K562 (cell line): ENCODE results near the gene TOR1A. TPM values are rescaled to one million over a fixed set of nuclear protein-coding genes. Genes with fewer than 3 reads are reported as not detected.

Source experiments
- DMBX1 ChIP-seq: fragments of 250-450 bp; sonication (Bioruptor Pico); IDR thresholded peaks from 2 replicates; pipeline ENCODE4 v1.8.0; 2022; ENCODE audit warnings: inconsistent platforms, mild to moderate bottlenecking, moderate library complexity, borderline replicate concordance
- FOSL1 ChIP-seq: fragments of 200-800 bp; sonication (Bioruptor generic); conservative IDR thresholded peaks from 2 replicates; pipeline ENCODE4 v1.6.1; 2016; ENCODE audit warnings: missing genetic modification characterization, missing compliant biosample characterization
- FOXA3 ChIP-seq, 2 experiments: fragments of 450-650 bp in 1 of 2; sonication (generic) in 1 of 2; formaldehyde crosslinking; IDR thresholded peaks in 1 of 2; conservative IDR thresholded peaks in 1 of 2; 2 replicates each; pipeline versions ENCODE4 v1.4.0 to v1.8.0; 2020 to 2022; ENCODE audit warnings: mild to moderate bottlenecking in 2 of 2, missing genetic modification reagents in 1 of 2
- FOXP1 ChIP-seq: sonication (generic); formaldehyde crosslinking; IDR thresholded peaks from 2 replicates; pipeline ENCODE4 v1.8.0; 2022; ENCODE audit warnings: mild to moderate bottlenecking, missing genetic modification reagents
- HMBOX1 ChIP-seq: sonication (generic); IDR thresholded peaks from 2 replicates; pipeline ENCODE4 v1.6.1; 2016
- NCOA2 ChIP-seq, 2 experiments: fragments of 450-650 bp; IDR thresholded peaks; 2 replicates each; pipeline ENCODE4 v1.6.1; 2018; ENCODE audit warnings: mild to moderate bottlenecking in 2 of 2, moderate library complexity in 1 of 2; ENCODE audit not compliant: partially characterized antibody in 2 of 2
- NFIC ChIP-seq: fragments of 450-650 bp; IDR thresholded peaks from 2 replicates; pipeline ENCODE4 v1.6.1; 2017; ENCODE audit warnings: mild to moderate bottlenecking, inconsistent platforms
- SNRNP70 ChIP-seq: fragments of 200-400 bp; formaldehyde crosslinking; optimal IDR thresholded peaks from 2 replicates; pipeline ENCODE3; 2017; ENCODE audit warnings: low read depth, low read length
- THRB ChIP-seq: fragments of 450-650 bp; formaldehyde crosslinking; conservative IDR thresholded peaks from 2 replicates; pipeline ENCODE4 v1.4.0; 2022; ENCODE audit warnings: mild to moderate bottlenecking, missing genetic modification characterization
- ZFP1 ChIP-seq: fragments of 450-650 bp; formaldehyde crosslinking; IDR thresholded peaks from 2 replicates; pipeline ENCODE4 v1.4.0; 2020; ENCODE audit warnings: mild to moderate bottlenecking, mixed read lengths
- ZNF57 ChIP-seq: fragments of 450-650 bp; formaldehyde crosslinking; IDR thresholded peaks from 2 replicates; pipeline ENCODE4 v1.4.0; 2020; ENCODE audit warnings: mild to moderate bottlenecking, moderate library complexity
- ZNF586 ChIP-seq: fragments of 450-650 bp; formaldehyde crosslinking; conservative IDR thresholded peaks from 2 replicates; pipeline ENCODE4 v1.4.0; 2020; ENCODE audit warnings: mild to moderate bottlenecking, moderate library complexity
- polyA plus RNA-seq, 8 experiments: library from polyadenylated mRNA; depleted of rRNA in 4 of 8; stranded (reverse) in 5 of 8; unstranded in 3 of 8; fragments of >200 nt; fragmentation: Nextera tagmentation in 2 of 8; fragmentation: Illumina TruSeq in 1 of 8; extraction: Ambion mirVana in 2 of 8; extraction: Trizol in 1 of 8; gene quantifications; 2 replicates each; pipeline versions ENCODE4 v1.2.1 to v1.2.3, GENCODE V29; 2011 to 2014; ENCODE audit warnings: inconsistent platforms in 1 of 8, missing spikeins in 1 of 8
- total RNA-seq, 7 experiments: library from RNA; depleted of rRNA in 6 of 7; stranded (reverse); fragments of >200 nt in 6 of 7; fragmentation: Illumina TruSeq in 2 of 7; extraction: Trizol in 2 of 7; gene quantifications; 2 replicates each; pipeline versions ENCODE4 v1.2.1 to v1.2.3, GENCODE V29; 2011 to 2021; ENCODE audit warnings: low replicate concordance in 1 of 7

TOR1A gene
- total and polyA plus RNA-seq, 9 of the 15 experiments (the other 6 are each of a cell fraction or from before 2014, with no cell fraction given): 4.5 to 85.8 (median 51.3) TPM

- TF ChIP-seq THRB (CRISPR knock-in tag): no peak
- TF ChIP-seq HMBOX1: 0 out of 2 replicates have a peak, but pooled peaks have one; percentile 2
- no peak for TF ChIP-seq ZNF586 (CRISPR knock-in tag)
- TF ChIP-seq ZFP1 (CRISPR knock-in tag): no peak
- TF ChIP-seq FOSL1 (tag): no peak
- TF ChIP-seq NFIC: no peak
- no peak for TF ChIP-seq SNRNP70
- no peak for TF ChIP-seq DMBX1 (CRISPR knock-in tag)
- no peak for TF ChIP-seq NCOA2 (IDR thresholded peaks at IDR 0.05; ENCODE audit: partially characterized antibody in 2 of 2)
- TF ChIP-seq FOXP1 (CRISPR knock-in tag): 0 out of 2 replicates have a peak, but pooled peaks have one; percentile 34
- no peak for TF ChIP-seq ZNF57 (CRISPR knock-in tag)
- TF ChIP-seq FOXA3 (CRISPR knock-in tag; conservative IDR thresholded peaks at IDR 0.05 in 1 of 2, IDR thresholded peaks at IDR 0.05 in 1 of 2): 0 out of 4 replicates have a peak, but pooled peaks of 1 of the 2 experiments have one; percentile 31
Observed at GRCh38 chr9:129777769-129778130, 46.2 kb downstream of the TOR1A start (continued).
